ENCODE data around the gene TNIK.

Gene TNIK

DNA sequence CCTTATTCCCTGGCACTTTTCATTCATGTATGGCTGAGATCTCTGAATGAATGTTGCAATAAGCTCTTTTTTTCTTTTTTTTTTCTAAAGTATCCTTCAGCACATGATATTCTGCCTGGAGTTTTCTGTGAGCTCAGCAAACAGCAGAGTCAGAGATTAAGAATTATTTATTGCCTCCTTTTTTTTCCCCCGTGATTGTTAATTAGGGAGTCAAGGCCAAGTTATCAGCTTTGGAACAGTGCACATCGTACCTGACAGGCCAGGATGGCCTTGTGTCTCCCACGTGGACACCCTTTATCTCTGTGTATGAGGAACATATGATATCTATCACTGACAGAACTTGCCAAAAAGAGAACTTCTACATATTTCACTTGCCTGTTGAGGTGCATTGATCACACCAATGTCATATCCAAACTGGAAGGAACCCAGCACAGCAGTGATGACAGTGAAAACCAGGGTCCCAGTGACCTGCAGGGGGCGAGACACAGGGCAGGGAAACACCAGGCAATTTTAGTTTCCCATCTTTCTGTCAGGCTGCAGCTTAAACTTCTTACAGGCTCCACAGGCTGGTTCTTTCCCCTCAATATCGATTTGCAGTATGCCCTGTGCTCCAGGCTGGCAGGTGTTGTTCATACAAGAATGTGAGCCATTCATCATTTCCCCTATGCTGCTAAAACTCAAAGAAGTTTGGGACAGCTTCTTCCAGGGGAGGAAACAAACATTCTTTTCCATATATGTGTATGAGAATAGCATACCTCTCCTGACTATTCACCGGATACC lies 441.9 kb downstream of the TNIK start:
- DNase-seq: peak; percentile 65

DNA sequence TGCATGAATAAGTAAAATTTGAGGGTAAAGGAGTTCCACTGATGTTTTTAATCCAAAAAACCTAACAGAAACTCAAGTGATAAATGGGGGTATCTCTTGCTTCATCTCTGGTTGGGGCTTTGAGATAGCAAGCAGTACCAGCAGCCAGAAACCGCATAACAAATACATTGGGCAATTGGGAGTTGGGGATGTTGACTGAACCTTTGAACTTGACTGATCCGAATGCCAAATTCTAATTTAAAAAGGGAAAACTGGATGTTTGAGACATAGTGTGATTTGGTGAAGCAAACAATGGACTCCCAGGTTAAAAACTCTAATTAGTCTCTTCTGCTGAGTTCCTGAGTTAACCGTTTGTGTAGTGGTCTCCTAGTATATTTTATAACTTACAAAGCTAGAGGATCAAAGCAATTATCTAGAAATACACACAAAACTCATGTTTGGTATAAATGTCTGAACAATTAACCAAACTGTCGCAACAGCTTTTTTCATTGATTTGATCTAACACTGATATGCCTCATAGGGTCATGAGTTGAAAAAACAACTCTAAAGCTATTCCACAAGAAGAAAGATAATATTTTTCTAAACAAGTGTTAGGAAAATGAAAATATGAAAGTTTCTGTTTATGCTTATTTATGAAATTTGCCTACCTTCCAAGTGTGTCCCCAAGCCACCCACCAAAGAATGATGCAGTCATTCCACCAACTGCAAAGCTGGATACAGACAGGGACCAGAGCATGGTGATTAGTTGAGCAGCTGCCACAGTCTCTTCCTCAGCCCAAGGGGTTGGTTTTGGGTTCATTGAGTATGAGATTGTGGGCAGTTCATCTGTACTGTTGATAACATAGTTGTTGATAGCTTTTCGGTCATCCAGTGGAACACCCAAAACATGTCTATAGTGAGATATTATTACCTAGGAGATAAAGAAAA lies 446.1 kb downstream of the TNIK start:
- DNase-seq: no peak

DNA sequence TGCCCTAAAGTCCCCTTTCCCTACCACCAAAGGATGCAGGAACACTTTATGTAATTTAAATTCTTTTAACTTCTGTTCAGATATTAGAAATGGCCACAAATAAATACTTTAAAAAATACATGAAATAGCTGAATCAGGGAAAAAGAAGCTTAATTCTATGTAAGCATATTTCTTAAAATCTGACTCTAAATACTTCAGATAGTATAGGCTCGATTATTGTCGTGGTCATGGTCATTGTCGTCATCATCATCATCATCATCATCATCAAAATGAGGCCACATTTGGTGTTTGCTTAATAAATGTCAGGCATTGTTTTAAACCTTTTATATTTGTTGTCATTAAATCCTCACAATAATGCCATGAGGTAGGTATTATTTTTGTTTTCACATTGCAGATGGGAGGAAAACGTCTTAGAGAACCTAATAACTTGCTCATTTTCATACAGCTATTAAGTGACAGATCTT lies 448.3 kb downstream of the TNIK start:
- no peak for DNase-seq
